Choroid plexus epithelial cell (primary cell): ENCODE results near the gene MARCHF11.

ENCODE experiments used
- DNase-seq: peaks from one replicate; pipeline ENCODE4 v3.0.0-alpha.2; 2010; ENCODE audit warnings: low read depth
- H3K4me3 ChIP-seq: 2 replicates; pipeline ENCODE4 v1.5.1; 2011; ENCODE audit warnings: low read depth, mild to moderate bottlenecking, control low read depth, low read length, moderate library complexity
- TF ChIP-seq, protein P1 (sequence below): conservative IDR thresholded peaks from 2 replicates; pipeline ENCODE4 v1.5.1; 2011; ENCODE audit warnings: low read depth, mild to moderate bottlenecking, control low read depth, inconsistent platforms, low read length, moderate library complexity

The MARCHF11 gene

DNA sequence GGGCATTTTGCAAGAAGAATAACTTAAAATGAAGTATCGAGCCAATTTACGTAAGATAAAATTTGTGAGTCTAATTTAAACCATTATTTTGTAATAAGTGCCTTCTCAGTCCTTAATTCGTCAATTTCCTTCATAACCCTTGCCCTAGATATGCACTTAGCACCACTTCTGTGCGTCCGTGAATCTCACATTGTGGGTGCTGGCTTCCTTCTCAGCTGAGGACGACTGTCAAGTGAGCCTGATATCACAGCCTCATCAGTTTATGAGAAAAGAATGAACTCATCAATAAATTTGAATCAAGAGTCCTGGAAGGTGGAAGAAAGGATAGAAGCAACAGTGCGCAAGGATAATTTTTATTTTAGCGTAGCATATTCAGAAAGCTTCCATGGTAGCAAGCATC is 64.5 kb downstream of the MARCHF11 start:
- TF ChIP-seq, protein P1, sequence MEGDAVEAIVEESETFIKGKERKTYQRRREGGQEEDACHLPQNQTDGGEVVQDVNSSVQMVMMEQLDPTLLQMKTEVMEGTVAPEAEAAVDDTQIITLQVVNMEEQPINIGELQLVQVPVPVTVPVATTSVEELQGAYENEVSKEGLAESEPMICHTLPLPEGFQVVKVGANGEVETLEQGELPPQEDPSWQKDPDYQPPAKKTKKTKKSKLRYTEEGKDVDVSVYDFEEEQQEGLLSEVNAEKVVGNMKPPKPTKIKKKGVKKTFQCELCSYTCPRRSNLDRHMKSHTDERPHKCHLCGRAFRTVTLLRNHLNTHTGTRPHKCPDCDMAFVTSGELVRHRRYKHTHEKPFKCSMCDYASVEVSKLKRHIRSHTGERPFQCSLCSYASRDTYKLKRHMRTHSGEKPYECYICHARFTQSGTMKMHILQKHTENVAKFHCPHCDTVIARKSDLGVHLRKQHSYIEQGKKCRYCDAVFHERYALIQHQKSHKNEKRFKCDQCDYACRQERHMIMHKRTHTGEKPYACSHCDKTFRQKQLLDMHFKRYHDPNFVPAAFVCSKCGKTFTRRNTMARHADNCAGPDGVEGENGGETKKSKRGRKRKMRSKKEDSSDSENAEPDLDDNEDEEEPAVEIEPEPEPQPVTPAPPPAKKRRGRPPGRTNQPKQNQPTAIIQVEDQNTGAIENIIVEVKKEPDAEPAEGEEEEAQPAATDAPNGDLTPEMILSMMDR: no peak
- no peak for DNase-seq

DNA sequence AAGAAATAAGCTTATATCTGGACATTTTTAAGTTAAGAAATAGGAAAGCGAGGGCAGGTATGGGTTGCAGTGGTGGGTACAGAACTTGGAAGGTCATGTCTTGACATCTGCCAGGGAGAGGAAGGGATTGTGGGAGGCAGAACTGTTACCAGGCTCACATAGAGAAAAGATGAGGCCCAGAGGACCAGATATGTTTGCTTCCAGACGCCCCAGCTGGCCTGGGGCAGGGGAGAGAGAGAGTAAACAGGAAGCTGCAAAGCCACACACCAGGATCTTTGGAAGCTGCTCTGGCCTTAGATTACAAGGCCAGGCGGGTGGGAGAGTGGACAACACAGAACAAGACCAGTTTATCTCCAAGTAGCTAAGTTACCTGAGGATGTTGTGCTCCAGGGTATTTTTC is 71.2 kb downstream of the MARCHF11 start:
- no peak overlapping the region for H3K4me3 ChIP-seq
- TF ChIP-seq, protein P1: no peak
- DNase-seq: no peak

More for the DNA sequence above, 64.5 kb downstream of the MARCHF11 start:
- H3K4me3 ChIP-seq: no peak overlapping the region

GRCh38 chr5:16104961-16105360 is 74.6 kb downstream of the MARCHF11 start:
- DNase-seq: no peak
- TF ChIP-seq, protein P1: no peak
- no peak overlapping the region for H3K4me3 ChIP-seq

DNA sequence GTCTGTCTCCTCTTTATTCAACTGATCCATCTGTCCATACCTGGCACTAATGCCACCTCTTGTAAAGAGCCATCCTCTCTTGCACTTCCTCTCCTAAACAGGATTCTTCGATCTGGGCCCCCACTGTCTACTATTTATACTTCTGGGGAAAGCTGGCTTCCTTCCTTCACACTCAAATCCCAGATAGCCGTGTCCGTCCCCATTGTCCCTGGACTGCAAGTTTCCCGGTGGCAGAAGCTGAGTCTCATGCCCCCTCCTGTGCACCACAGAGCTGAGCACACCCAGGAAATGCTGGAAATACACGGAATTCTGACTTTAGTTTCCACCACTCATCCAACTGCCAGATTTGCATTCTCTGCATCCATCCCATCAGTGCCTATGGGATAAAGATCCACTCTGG is 84.0 kb downstream of the MARCHF11 start:
- TF ChIP-seq, protein P1: no peak
- no peak overlapping the region for H3K4me3 ChIP-seq
- no peak for DNase-seq

DNA sequence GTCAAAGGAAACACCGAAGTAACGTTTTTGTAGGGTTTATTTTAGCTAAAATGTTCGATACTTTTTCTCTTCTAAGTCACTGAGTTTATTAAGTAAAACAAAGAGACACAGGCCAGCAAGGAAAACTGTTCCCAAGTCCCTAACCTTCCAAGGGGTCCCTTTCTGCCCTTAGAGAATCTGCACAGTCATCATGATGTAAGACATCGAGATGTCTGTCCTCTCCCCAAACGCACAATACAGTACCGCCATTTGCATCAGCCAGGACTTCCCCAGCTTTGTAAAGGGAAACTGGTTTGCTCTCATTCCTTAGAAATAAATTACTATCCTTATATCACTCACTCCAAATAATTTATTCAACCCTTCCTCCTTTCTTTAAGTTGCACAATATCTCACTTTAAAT is 89.3 kb downstream of the MARCHF11 start:
- no peak for DNase-seq
- TF ChIP-seq, protein P1: no peak
- no peak overlapping the region for H3K4me3 ChIP-seq

GRCh38 chr5:16082982-16083381 is 96.6 kb downstream of the MARCHF11 start:
- no peak for DNase-seq
- TF ChIP-seq, protein P1: no peak
- no peak overlapping the region for H3K4me3 ChIP-seq

- TF ChIP-seq, protein P1: no peak
- no peak for DNase-seq
- H3K4me3 ChIP-seq: no peak overlapping the region
Measured at GRCh38 chr5:16082053-16082452, 97.5 kb downstream of the MARCHF11 start.
